ENCODE measurements around the gene AHNAK.

The AHNAK gene

DNA sequence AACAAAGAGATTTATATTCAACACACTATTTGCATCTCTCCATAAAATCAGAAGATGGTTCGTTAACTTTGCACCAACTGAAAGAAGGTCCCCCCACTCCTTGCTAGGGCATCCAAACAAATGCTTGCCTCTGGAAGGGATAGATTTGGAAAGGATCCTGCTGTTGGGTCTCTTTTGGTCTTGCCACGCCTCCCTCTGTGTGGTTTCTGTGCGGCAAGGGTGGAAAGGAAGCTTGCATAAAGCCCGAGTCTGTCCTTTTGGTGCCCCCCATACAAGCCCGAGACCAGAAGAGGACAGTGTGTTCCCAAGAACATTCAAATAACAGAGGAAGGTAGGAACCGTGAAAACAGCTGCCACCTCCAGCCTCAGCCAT, 112.7 kb downstream of the AHNAK start:
- DNase-seq (ENCODE audit: low spot score) = no peak
- TF ChIP-seq, protein P1, sequence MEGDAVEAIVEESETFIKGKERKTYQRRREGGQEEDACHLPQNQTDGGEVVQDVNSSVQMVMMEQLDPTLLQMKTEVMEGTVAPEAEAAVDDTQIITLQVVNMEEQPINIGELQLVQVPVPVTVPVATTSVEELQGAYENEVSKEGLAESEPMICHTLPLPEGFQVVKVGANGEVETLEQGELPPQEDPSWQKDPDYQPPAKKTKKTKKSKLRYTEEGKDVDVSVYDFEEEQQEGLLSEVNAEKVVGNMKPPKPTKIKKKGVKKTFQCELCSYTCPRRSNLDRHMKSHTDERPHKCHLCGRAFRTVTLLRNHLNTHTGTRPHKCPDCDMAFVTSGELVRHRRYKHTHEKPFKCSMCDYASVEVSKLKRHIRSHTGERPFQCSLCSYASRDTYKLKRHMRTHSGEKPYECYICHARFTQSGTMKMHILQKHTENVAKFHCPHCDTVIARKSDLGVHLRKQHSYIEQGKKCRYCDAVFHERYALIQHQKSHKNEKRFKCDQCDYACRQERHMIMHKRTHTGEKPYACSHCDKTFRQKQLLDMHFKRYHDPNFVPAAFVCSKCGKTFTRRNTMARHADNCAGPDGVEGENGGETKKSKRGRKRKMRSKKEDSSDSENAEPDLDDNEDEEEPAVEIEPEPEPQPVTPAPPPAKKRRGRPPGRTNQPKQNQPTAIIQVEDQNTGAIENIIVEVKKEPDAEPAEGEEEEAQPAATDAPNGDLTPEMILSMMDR (IDR thresholded peaks at IDR 0.05; ENCODE audit: extremely low read depth, missing control alignments) = no peak

DNA sequence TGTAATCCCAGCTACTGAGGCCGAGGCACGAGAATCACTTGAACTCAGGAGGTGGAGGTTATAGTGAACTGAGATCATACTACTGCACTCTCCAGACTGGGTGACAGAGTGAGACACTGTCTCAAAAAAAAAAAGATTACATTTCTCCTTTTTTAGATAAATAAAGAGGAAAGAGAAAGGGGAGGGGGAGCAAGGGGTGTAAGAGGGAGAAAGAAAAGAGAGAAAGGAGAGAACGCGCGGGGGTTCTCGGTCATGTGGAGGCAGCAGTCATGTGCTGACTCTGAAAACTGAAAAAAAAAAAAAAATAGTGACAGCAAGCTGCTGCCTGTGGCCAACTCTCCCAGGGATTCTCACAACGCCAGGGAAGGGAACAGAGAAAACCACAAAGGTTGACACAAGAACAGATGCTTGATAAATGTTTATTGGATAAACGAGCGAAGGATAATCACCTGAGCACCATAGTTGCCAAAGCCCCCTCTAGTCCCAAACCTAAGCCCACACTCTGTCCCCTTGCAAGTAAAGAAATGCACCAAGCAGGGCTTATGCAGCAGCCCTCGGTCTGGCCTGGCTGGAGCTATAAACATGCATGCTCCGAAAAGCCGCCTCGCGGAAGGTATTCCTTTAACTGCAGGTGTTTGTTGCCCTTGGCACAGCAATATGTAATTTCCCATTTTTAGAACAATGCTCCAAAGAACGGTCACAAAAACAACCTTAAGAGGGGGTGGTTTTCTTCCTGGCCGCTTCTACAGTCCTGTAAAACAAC, 113.3 kb downstream of the AHNAK start:
- no peak for DNase-seq (ENCODE audit: low spot score)
- TF ChIP-seq, protein P1 (IDR thresholded peaks at IDR 0.05; ENCODE audit: extremely low read depth, missing control alignments) = no peak

DNA sequence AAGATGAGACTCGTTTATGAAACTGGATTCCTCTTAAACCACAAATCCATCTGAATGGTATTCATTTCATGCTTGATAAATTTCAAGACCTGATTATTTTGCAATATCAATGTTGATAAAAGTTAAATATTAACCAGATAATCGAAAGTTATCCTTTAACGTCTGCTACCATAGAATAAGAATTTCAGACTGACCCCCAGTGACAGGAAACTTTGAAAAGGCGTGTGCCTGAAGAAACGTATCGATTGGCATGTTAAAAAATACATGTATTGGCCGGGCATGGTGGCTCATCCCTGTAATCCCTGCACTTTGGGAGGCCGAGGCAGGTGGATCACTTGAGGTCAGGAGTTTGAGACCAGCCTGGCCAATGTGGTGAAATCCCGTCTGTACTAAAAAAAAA, 113.9 kb downstream of the AHNAK start:
- DNase-seq (ENCODE audit: low spot score) = no peak
- TF ChIP-seq, protein P1 (IDR thresholded peaks at IDR 0.05; ENCODE audit: extremely low read depth, missing control alignments) = no peak

DNA sequence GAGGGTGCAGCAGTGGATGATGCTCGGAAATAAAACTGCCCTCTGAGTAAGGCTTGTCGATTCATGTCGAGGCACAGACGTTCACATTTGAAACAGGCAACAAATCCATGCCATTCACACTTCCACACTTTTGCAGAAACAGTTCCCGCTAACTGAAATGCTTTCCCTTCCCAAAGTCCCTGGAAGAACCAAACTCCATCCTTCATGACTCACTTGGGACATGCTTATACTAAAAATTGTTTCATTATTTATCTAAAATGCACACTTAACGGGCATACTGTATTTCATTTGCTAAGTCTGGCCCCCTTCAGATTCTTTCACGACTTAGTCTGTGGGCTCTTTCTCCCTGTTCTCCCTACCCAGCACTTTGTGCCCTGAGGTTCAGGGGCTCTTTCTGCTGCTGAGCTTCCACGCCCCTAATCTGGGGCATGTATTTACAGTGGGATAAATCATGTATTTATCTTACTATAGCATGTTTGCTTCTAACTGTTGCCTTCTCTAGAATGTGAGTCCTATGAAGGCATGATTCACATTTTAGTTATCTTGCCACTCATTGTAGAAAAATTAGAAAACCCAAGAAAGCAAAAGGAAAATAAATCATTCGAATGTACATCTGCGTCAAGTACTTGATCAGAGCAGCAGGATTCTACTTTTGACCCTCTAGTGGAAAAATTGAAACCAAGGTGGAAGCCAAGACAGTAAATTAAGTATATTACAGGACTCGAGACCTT, 115.3 kb downstream of the AHNAK start:
- no peak for DNase-seq (ENCODE audit: low spot score)
- TF ChIP-seq, protein P1 (IDR thresholded peaks at IDR 0.05; ENCODE audit: extremely low read depth, missing control alignments) = no peak

DNA sequence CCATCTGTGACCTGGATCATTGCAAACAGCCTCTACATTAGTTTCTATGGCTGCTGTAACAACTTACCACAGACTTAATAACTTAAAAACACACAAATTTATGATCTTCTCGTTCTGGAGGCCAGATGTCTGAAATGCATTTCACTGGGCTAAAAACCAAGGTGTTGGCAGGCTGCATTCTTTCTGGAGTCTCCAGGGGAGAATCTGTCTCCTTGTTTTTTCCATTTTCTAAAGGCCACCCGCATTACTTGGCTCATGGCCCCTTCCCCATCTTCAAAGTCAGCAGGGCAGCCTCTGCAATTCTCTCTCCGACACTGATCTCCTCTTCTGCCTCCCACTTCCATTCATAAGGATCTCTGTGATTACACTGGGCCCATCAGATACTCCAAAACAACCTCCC, 116.2 kb downstream of the AHNAK start:
- DNase-seq (ENCODE audit: low spot score) = no peak
- TF ChIP-seq, protein P1 (IDR thresholded peaks at IDR 0.05; ENCODE audit: extremely low read depth, missing control alignments) = no peak

DNA sequence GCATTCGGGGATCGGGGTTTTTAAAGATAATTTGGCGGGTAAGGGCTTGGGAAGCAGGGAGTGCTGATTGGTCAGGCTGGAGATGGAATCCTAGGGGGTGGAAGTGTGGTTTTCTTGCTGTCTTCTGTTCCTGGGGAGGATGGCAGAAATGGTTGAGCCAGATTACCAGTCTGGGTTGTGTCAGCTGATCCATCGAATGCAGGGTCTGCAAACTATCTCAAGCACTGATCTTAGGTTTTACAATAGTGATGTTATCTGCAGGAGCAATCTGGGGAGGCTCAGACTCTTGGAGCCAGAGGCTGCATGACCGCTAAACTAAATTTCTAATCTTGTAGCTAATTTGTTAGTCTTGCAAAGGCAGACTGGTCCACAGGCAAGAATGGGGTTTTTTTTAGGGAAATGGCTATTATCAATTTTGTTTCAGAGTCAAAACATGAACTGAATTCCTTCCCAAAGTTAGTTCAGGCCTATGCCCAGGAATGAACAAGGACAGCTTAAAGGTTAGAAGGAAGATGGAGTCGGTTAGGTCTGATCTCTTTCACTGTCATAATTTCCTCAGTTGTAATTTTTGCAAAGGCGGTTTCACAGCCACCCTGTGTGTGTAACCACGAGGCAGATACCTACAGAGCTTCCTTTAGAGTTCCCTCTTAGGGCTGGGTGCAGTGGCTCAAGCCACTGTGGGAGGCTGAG, 117.6 kb downstream of the AHNAK start:
- DNase-seq (ENCODE audit: low spot score) = no peak
- TF ChIP-seq, protein P1 (IDR thresholded peaks at IDR 0.05; ENCODE audit: extremely low read depth, missing control alignments) = no peak

Data from GM20000 (cell line).